ENCODE measurements around the gene ATG7.

ATG7 gene

DNA sequence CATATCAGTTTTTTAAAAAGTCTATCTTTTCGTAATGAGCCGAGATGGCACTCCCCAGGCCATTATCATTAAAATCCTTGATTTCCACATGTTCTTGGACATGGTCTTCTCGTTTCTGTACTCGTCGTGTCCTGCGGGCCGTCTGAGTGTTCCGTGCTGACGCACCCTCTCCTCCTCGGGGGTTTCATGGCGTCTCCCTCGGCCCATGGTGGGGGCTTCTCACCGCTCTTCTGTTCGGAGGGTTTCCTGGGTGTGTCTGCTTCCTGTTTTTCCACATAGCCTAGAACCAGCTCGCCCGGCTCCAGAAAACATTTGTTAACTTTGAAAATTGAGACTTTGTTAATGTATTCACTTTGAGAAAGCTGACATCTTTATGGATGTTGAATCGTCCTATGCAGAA, 278.8 kb downstream of the ATG7 start:
- Mint-ChIP-seq H3K4me3 (no peak overlapping the region), H3K9me3 (no peaks in the 10 kb centered on the region), H3K27me3 (ENCODE audit: low read depth) (no peaks in the 10 kb centered on the region), H3K27ac (no peak overlapping the region), H3K4me1 (ENCODE audit: low read depth) (peaks cover 3% of the 10 kb centered on the region), H3K36me3 (ENCODE audit: low read depth) (no peaks in the 10 kb centered on the region)

DNA sequence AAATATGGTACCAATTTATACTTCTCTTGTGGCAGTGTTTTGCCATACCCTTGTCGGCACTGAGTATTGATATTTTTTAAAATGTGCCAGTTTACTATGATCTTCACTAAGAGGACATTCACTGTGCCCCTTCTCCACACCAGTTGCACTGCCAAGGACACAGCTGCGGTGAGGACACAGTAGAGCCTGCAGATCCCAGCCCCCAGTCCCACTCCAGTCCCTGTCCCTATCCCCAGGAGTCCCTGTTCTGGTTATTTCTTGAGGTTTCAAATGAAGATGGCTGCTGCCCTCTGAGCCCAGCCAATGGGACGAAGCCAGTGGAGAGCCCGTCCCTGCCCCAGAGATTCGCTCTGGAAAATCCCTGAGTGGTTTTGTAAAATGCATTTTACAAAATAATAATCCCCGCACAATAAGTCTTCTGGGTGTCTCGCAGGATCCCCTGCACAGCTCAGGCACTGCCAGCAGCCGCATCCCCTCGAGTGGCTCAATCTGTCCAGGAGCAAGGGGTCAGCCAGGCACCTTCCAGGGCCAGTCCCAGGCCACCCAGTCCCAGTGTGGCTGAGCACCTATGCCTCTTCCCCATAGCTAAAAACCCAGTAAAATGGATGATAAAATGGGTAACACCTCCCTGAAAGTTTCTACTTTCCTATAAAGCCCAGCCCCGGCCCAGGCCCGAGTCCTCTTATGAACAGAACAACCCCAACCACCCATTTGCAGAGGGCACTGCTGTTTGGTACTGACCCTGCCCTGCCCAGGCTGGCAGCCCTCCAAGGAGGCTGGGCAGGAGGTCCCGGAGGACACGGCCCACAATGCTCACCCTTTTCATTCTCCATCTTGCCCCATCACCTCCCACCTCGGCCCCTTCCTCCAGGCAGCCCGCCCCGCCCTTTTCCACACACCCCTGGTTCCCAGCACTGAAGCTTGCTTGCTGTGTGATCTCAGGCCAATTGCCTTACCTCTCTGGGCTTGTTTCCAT, 280.4 kb downstream of the ATG7 start:
- Mint-ChIP-seq H3K4me1 (ENCODE audit: low read depth) (no peaks in the 10 kb centered on the region), H3K27ac (no peak overlapping the region), H3K27me3 (ENCODE audit: low read depth) (no peaks in the 10 kb centered on the region), H3K9me3 (no peaks in the 10 kb centered on the region), H3K36me3 (ENCODE audit: low read depth) (peaks cover 3% of the 10 kb centered on the region), H3K4me3 (no peak overlapping the region)

DNA sequence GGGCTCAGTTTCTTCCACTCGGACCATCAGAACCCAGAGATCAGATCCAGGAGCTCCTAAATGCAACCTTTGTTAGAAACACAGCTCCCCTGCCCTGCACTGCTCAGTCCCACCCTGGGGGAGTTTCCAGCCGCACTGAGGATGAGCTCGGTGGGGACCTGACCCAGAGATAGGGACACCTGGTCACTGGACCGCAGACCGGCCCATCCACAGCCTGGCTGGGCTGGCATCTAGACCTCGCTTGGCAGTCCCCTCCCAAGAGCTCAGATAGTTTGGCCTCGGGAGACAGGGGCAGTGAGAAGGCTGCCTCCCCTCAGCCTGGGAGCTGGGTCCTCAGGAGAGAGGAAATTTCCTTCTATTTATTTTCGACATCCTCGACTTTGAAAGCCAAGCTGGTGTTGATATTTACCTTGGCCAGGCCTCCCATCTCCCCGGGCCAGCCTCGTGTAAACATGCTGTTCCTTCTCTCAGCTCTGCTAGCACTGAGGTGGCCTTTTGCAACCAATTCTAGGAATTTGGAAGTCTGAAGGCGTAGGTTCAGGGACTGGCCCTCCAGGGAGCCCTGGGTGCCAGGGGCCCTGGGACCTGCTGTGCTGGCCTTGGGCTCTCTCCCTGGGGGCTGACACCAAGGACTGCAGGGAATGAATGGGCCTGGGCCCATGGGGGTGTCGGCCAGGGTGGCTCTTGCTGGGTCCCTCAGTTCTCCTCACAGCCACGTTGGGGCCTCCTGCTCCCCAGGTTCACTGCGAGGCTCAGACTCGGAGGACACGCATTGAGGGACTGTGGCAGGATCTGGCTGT, 281.4 kb downstream of the ATG7 start:
- Mint-ChIP-seq H3K9me3 (no peaks in the 10 kb centered on the region), H3K4me1 (ENCODE audit: low read depth) (peaks cover 5% of the 10 kb centered on the region), H3K27ac (no peak overlapping the region), H3K4me3 (no peak overlapping the region), H3K36me3 (ENCODE audit: low read depth) (peaks cover 3% of the 10 kb centered on the region), H3K27me3 (ENCODE audit: low read depth) (no peaks in the 10 kb centered on the region)

DNA sequence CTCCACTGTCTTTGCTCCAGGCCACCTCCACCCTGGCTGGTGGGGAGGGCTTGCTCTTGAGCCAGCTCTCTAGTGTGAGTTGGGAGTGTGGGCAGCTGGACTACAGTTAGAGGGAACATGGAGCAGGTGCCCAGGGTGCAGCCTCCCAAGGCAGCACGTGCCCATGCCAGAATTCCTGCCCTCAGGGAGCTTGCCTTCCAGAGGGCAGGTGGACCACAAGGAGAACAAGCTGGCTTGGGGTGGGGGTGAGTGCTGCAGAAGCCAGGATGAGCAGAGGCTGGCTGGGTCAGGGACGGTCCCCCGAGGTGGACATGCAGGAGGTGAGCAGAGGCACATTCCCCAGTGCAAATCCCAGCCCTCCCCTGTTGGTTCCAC, 282.0 kb downstream of the ATG7 start:
- H3K4me3 Mint-ChIP-seq = no peak overlapping the region
- H3K27ac Mint-ChIP-seq = no peak overlapping the region
- H3K27me3 Mint-ChIP-seq (ENCODE audit: low read depth) = no peaks in the 10 kb centered on the region
- peaks cover 5% of the 10 kb centered on the region for H3K4me1 Mint-ChIP-seq (ENCODE audit: low read depth)
- H3K9me3 Mint-ChIP-seq = no peaks in the 10 kb centered on the region
- H3K36me3 Mint-ChIP-seq (ENCODE audit: low read depth) = peaks cover 3% of the 10 kb centered on the region

DNA sequence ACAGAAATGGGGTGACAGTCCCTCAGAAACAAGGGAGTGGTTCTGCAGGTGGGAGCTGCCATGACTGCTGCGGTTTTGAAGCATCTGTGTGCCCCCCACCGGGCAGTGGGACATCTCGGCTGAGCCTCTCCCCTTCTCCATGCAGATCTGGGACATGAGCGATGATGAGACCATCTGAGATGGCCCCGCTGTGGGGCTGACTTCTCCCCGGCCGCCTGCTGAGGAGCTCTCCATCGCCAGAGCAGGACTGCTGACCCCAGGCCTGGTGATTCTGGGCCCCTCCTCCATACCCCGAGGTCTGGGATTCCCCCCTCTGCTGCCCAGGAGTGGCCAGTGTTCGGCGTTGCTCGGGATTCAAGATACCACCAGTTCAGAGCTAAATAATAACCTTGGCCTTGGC, 282.5 kb downstream of the ATG7 start:
- Mint-ChIP-seq H3K27me3 (ENCODE audit: low read depth) (no peaks in the 10 kb centered on the region), H3K36me3 (ENCODE audit: low read depth) (peaks cover 3% of the 10 kb centered on the region), H3K4me1 (ENCODE audit: low read depth) (peaks cover 5% of the 10 kb centered on the region), H3K9me3 (no peaks in the 10 kb centered on the region), H3K4me3 (no peak overlapping the region), H3K27ac (no peak overlapping the region)

DNA sequence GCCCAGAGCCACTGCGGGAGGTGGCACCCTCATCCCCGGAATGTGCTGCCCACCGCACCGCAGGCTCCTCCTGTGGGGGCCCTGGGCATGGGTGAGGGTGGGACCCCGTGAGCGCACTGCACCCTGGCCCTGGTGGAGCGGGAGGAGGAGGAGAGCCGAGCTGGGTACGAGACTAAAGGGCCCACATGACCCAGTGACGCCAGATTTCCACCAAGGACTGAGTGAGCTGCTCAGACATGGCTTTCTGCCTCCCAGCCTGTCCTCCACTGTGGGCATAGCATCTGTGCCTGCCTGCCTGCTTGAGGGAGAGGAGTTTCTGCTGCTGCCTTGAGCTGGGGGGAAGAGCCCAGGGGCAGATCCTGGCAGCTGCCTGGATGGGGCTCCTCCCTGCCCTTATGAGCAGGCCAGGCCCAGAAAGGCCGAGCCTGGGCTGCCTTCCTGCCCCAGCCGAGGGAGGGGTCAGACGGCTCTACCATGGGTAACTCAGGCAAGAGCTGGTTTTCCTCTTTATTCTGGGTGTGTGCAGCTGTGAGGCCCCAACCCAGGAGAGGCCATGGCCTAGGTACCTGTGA, 283.1 kb downstream of the ATG7 start:
- no peak overlapping the region for H3K27ac Mint-ChIP-seq
- no peak overlapping the region for H3K4me3 Mint-ChIP-seq
- H3K27me3 Mint-ChIP-seq (ENCODE audit: low read depth) = no peaks in the 10 kb centered on the region
- H3K4me1 Mint-ChIP-seq (ENCODE audit: low read depth) = peaks cover 5% of the 10 kb centered on the region
- no peaks in the 10 kb centered on the region for H3K9me3 Mint-ChIP-seq
- peaks cover 3% of the 10 kb centered on the region for H3K36me3 Mint-ChIP-seq (ENCODE audit: low read depth)

DNA sequence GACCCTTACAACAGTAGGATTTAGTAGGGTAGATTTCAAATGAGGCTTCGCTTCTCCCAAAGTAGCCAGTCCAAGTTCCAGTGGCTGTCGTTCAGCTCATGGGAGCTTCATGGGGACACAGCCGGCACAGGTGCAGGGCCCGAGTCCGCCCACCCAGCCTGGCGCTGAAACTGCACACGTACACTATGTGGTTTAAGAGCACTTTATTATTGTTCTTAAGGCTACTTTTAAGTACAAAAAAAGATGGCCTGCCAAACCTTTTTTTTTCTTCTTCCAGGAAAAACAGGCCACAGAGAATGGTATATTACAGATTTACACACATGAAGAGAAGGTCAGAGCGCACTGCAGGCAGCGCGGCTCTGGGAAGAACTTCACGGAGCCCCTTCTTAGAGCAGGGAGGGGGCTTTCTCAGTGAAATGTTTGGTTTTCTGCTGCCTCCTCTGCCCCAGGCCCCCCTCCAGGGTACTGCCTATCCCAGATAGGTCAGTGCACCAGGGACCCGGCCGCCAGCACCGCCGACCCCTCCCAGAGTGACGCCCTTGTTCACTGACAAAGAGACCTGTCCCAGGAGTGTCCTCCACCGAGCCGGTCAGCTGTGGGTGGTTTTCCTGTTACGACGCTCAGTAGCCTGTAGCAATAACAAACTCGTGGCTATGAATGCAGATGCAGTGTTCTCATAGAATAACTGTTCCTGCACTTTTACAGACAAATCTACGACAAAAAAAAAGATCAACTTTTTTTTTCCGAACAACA, 283.9 kb downstream of the ATG7 start:
- peaks cover 3% of the 10 kb centered on the region for H3K36me3 Mint-ChIP-seq (ENCODE audit: low read depth)
- no peaks in the 10 kb centered on the region for H3K27me3 Mint-ChIP-seq (ENCODE audit: low read depth)
- H3K4me1 Mint-ChIP-seq (ENCODE audit: low read depth) = peaks cover 5% of the 10 kb centered on the region
- no peak overlapping the region for H3K27ac Mint-ChIP-seq
- no peak overlapping the region for H3K4me3 Mint-ChIP-seq
- H3K9me3 Mint-ChIP-seq = no peaks in the 10 kb centered on the region

DNA sequence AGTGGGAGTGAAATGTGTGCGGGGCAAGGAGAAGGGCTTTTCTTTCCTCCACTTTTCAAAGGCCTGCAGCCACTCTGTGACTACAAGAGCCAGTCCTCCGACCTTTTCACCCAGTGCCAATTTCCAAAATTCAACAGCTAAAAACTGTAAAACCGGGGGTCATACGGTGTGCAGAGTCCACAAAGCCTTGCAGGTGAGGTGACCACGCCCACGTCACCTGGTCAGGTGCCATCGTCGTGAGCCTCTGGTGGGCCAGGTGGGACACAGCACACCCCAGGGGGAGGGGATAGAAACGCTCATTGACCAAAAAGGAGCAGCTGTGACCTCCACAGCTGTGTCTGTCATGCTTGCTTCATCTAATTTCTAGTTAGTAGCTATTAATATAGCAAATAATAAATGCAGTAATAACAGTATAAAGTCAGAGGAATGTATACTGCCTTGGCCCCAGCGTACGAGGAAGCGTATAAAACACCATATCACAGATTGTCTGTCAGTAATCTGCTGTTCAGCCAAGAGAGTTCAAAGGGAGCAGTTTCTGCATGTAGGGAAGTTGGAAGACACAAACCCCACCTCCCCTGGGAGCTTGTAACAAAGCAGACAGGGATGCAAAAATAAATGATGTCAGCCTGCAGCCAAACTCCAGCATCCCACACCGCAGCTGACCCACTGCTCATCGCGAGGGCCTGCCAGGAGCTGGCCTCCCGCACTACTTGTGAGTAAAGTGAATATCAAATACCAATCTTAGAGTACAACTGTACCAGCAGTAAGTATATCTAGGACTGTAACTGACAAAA, 284.9 kb downstream of the ATG7 start:
- Mint-ChIP-seq H3K4me1 (ENCODE audit: low read depth) (peaks cover 5% of the 10 kb centered on the region), H3K27ac (no peak overlapping the region), H3K9me3 (no peaks in the 10 kb centered on the region), H3K36me3 (ENCODE audit: low read depth) (peaks cover 3% of the 10 kb centered on the region), H3K4me3 (no peak overlapping the region), H3K27me3 (ENCODE audit: low read depth) (no peaks in the 10 kb centered on the region)

DNA sequence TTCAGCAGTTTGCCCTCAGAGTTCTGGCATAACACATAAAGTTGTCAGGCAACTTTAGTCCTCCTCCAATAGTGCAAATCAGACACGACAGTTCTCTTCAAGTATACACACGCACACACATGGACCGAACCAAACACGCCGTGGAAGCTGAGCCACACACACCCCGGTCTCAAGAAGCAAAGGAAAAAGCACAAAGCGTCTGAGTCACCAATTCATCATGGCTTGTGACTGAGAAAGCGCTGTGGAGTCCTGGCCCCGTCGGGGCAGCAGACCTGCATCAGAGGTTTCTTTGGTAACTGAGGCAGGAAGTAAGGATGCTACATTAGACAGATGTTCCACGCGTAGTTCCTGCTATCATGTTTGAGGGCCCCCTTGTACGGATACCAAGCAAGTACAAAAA, 285.8 kb downstream of the ATG7 start:
- peaks cover 3% of the 10 kb centered on the region for H3K36me3 Mint-ChIP-seq (ENCODE audit: low read depth)

DNA sequence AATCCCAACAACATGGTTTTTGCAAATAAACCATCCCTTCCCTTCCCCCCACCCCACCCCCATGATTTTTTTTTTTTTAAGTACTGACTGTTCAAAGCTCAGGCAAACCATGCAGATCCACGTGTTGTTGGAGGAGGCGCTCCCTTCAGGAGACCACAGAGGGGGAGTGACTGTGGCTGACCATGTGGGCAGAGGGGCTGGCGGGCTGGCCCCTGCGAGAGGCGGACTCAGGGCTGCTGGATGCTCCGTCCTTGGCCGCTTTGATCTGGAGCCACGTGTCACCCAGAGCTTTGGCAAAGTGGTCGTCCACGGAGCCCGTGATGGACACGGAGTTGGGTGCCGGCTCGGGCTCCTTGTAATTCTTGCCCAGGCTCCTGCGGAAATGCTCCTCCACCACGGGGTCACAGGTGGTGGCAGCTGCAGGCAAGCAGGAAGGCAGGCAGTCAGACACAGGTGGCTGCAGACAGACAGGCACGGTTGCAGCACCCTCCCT, 286.3 kb downstream of the ATG7 start:
- peaks cover 5% of the 10 kb centered on the region for H3K4me1 Mint-ChIP-seq (ENCODE audit: low read depth)
- no peaks in the 10 kb centered on the region for H3K27me3 Mint-ChIP-seq (ENCODE audit: low read depth)
- H3K4me3 Mint-ChIP-seq = no peak overlapping the region
- H3K36me3 Mint-ChIP-seq (ENCODE audit: low read depth) = peaks cover 3% of the 10 kb centered on the region
- no peaks in the 10 kb centered on the region for H3K9me3 Mint-ChIP-seq
- H3K27ac Mint-ChIP-seq = no peak overlapping the region

More for the DNA sequence above, 285.8 kb downstream of the ATG7 start:
- no peaks in the 10 kb centered on the region for H3K9me3 Mint-ChIP-seq
- H3K4me1 Mint-ChIP-seq (ENCODE audit: low read depth) = peaks cover 5% of the 10 kb centered on the region
- no peak overlapping the region for H3K4me3 Mint-ChIP-seq
- H3K27me3 Mint-ChIP-seq (ENCODE audit: low read depth) = no peaks in the 10 kb centered on the region
- H3K27ac Mint-ChIP-seq = peak overlapping the region; percentile 15

DNA sequence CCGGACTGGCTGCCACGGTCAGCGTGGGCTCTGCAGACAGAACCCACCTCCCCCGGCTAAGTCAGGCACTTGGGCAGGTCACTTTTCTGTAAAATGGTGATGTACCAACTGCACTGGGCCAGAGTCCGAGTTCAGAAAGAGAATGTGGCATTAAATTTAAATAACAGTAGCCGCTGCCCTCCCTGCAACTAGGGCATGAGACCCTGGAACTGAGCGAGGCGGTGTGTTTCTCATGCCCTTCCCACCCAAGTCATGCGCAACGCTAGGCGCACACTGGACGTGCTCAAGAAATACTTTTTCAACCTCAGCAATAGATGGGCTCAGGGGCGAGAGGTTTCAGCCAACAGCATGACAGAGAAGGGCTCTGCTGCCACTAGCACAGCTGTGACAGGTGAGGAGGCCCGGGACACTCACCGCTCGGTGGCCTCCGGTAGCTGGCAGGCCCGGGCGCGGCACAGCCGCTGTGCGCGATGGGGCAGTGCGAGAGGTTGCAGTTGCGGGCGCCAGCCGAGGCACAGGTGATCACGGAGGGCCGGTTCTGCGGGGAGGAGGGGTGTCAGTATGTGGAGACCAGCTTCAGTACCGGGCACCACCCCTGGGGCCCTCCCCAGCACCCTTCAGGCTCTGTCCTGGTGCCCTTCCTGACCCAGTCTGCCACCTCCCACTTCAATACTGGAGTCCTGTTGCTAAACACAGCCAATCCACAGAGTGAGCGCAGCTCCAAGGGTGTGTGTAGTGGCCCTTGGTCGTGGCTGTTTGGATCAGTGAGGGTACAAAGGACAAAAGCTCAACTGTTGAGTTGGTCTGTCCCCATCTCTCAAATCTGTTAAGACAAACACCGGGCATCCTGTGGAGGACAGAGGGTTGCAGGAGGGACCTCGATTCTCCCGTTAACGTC, 287.0 kb downstream of the ATG7 start:
- Mint-ChIP-seq H3K27me3 (ENCODE audit: low read depth) (no peaks in the 10 kb centered on the region), H3K36me3 (ENCODE audit: low read depth) (peaks cover 7% of the 10 kb centered on the region), H3K27ac (peak overlapping the region; percentile 45), H3K9me3 (no peaks in the 10 kb centered on the region), H3K4me1 (ENCODE audit: low read depth) (peaks cover 5% of the 10 kb centered on the region), H3K4me3 (no peak overlapping the region)

DNA sequence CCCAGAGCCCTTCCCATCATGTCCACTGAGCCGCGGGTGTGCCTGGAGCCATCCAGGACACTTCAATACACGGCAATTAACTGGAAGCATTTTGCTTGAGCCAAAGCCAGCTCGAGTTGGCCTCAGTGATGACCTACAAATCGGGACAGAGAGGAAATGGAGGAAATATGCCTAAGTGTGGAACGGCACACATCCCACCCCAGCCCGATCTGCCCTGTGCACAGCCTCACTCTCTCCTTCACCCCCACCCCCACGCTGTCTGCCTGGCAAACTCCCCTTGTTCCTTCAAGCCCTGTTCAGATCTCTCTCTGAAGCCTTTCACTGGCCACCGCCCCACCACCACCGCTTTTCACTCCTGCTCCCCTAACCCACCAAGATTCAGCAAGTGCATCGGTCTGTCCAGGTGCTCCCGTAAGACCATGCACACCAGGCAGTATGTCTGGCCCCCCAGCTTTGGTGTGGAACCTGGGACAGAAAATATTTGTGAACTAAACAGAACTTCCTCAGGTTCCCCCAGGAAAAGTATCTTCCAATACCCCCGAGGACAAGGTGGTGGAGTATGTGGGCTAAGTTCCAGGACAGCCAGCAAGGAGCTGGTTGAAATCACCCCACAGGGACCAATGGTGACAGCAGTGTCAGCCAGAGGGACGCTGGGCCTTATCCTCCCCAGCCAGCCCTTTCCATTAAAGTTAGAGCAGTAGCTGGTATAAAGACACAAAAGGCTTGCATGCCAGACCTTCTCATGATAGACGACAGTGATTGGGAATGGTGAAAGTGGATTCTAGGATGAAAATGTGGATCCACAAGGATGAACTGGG, 287.8 kb downstream of the ATG7 start:
- no peaks in the 10 kb centered on the region for H3K27me3 Mint-ChIP-seq (ENCODE audit: low read depth)
- peaks cover 7% of the 10 kb centered on the region for H3K36me3 Mint-ChIP-seq (ENCODE audit: low read depth)
- H3K4me1 Mint-ChIP-seq (ENCODE audit: low read depth) = peaks cover 5% of the 10 kb centered on the region
- no peak overlapping the region for H3K4me3 Mint-ChIP-seq
- peak overlapping the region; percentile 45 for H3K27ac Mint-ChIP-seq
- H3K9me3 Mint-ChIP-seq = no peaks in the 10 kb centered on the region
